ENCODE data around the gene PRPF31.
A peak's percentile ranks its signal among the peaks of the same experiment; 100 is the strongest.
"Not testable (repeated sequence)": the region's sequence is repeated elsewhere in the genome, so short reads cannot be mapped to it uniquely, and the experiment has no call there.

PRPF31 gene, protein sequence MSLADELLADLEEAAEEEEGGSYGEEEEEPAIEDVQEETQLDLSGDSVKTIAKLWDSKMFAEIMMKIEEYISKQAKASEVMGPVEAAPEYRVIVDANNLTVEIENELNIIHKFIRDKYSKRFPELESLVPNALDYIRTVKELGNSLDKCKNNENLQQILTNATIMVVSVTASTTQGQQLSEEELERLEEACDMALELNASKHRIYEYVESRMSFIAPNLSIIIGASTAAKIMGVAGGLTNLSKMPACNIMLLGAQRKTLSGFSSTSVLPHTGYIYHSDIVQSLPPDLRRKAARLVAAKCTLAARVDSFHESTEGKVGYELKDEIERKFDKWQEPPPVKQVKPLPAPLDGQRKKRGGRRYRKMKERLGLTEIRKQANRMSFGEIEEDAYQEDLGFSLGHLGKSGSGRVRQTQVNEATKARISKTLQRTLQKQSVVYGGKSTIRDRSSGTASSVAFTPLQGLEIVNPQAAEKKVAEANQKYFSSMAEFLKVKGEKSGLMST

DNA sequence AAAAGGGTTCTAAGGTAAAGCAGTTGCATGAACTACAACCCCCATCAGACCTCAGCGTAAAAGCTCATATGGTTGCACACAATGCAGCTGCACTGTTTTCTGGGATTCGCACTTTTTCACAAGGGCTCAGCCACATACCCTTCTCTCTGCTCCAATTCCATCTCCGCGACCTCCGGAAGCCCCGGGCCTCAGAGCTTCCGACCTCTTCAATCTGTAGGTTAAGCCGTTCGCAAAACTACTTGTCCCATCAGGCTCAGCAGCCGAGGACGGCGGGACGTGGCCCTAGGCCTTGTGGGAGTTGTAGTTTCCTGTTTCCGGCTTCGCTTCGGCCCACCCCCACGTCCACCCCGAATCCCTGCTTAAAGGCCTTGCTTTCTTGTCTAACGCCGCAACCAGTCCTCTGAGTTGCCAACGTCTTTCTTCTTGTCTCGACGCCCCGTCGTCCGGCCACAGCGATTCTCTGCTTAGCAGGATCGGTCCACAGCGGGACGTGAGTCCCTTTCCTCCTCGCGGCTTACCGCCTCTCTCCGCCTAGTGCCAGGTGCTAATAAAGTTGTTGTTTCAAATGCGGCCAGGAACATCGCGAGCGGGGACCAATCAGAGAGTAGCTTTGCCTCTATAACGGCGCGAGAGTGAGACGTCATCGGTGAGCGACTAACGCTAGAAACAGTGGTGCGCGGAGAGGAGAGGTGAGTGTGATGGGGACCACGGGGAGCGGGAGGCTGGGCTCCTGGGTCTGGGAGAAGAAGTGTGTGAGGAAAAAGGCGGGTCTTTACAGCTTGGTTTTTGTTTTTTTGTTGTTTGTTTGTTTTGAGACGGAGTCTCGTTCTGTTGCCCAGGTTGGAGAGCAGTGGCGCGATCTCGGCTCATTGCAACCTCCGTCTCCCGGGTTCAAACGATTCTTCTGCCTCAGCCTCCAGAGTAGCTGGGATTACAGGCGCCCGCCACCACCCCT lies at the start of gene PRPF31, which contains the start of gene TFPT:
TSS of gene PRPF31 (plus strand) at position 646 of the 955 bp plus-strand sequence. CDS start 2,525 bp downstream, outside the sequence.
TSS of gene TFPT (minus strand) at position 549 of the 955 bp plus-strand sequence. CDS start at position 161, 388 bp downstream.
- DNase-seq, result peak; percentile 97

DNA sequence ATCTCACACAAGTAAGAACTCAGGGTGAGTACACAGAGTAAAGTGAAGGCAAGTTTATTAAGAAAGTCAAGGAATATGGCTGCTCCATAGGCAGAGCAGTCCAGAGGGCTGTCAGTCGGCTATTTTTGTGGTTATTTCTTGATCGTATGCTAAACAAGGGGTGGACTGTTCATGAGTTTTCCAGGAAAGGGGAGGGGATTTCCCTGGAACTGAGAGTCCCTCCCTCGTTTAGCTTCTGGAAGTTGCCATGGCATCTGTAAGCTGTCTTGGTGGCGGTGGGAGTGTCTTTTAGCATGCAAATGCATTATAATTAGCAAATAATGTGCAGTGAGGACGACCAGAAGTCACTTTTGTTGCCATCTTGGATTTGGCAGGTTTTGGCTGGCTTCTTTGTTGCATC lies 46.1 kb upstream of the PRPF31 start:
- no peak for DNase-seq

DNA sequence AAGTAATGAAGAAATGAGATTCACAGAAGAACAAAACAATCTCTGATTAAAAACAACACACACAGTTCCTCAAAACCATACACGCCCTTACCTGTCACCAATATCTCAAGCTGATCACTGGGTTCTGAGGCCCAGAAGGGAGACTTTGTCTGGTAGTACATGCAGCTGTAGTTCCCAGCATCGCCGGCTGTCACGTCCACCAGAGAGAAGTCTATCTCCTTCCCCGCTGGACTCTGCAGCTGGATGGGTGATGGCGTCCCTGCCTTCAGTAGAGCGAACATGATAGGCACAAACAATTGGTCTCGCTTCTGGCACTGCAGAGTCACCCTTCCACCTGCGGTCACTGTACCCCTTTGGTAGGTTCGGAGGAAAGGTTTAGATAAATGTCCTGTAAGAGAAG lies 41.7 kb upstream of the PRPF31 start:
- DNase-seq, result no peak

DNA sequence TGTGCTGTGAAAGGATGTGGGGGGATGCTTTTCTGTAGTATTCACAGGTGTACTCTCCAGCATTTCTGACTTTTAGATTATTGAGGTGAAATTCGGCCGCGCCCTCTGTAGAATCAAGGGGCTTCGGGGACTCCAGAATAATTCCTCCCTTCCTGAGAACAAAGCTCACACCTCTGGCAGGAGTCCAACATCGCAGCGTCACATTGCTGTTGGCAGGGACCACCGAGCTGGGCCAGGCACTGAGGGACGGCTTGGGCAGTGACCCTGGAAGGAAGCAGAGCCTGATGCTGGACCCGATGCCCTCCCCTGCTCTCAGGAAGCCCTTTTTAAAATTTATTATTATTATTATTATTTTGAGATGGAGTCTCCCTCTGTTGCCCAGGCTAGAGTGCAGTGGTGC lies 40.7 kb upstream of the PRPF31 start:
- no peak for DNase-seq

DNA sequence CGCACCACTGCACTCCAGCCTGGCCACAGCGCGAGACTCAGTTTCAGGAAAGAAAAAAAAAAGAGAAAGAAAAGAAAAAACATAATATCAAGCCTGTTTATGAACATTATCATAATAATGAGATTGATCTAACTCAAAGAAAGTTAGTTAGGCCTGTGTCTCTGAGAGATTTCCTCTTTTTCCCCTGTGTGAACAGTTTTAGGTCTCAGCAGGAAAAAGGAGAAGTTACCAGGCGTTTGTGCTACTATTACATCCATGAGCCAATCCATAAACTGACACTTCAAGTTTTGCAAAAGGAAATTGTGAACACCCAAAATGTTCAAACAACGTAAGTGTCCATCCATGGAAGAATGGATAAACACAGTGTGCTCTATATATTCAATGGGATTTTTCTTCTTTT lies 38.2 kb upstream of the PRPF31 start:
- DNase-seq, result no peak

DNA sequence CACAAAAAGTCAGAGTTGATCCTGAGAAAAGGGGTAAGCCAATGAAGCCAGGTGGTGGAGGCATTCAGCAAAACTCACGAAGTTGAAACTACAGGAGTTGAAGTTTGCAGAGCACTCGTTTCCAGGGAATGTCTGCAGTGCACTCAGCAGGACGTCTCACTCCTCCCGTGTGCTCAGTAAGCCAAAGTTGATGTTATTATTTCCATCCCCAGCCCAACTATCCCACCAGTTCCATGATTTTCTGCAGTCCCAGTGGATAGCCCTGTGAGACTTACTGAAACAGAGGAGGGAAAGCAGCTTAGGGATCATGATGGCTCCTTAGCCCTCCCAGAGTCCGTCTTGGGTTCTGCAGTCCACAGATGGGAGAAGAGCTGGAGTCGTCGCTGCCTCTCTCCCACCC lies 34.5 kb upstream of the PRPF31 start, which contains the start of gene TARM1:
TSS of gene TARM1 (minus strand) at position 334 of the 400 bp plus-strand sequence. CDS start at position 309, 25 bp downstream.
- no peak for DNase-seq

DNA sequence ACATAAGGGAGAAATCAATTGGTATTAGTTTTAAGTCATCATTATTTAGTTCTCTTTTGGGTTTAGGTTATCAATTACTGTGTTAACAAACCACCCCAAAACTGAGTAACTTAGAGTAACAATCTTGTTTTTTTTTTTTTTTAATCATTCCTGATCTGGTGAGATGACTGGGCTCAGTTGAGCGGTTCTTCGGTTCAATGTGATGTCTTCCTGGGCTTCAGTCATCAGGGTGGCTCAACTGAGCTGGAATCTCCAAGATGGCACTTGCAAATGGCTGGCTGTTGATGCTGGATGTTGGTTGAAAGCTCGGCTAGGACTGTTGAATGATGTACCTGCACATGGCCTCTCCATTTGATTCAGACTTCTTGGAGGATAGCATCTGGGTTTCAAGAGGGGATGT lies 31.1 kb upstream of the PRPF31 start:
- no peak for DNase-seq

DNA sequence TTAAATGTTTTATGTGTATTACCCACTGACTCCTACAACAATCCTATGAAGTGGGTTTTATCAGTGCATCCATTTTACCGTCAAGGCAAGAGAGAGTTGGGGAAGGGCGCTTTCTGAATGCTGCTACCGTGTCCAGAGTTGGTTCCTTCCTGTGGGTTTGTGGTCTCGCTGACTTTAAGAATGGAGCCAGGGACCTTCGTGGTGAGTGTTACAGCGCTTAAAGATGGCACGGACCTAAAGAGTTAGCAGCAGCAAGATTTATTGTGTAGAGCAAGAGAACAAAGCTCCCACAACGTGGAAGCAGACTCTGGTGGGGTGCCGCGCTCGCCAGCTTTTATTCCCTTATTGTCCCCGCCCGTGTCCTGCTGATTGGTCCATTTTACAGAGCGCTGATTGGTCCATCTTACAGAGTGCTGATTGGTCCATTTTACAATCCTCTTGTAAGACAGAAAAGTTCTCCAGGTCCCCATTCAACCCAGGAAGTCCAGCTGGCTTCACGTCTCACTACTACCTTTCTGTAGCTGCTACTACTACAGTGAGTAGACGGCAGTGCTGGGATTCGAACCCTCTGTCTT lies 21.0 kb upstream of the PRPF31 start:
- DNase-seq, result no peak

DNA sequence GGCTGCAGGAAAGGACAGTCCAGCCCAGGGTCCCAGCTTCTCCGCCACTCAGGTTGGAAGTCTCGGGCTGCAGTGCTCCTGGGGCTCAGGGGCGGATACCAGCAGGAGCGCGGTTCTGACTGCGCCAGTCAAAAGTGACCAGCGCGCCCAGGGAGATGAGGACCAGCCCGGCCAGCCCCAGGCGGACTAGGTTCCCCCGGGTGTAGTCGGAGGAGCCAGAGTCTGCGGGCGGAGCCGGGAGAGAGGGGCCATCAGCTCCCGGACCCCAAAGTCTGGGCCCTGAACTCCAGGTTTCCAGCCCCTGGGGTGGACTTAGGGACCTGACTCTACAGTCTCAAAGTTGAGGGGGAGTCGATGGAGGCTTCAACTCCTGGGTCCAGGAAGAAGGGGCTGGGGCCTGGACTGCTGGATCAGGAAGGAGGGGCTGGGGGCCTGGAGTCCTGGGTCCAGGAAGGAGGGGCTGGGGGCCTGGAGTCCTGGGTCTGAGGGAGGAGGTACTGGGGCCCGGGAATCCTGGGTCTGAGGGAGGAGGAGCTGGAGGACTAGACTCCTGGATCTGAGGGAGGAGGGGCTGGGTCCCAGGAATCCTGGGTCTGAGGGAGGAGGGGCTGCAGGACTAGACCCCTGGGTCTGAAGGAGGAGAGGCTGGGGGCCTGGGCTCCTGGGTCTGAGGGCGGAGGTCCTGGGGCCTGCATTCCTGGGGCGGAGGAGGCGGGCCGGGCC lies 20.3 kb upstream of the PRPF31 start:
- no peak for DNase-seq

DNA sequence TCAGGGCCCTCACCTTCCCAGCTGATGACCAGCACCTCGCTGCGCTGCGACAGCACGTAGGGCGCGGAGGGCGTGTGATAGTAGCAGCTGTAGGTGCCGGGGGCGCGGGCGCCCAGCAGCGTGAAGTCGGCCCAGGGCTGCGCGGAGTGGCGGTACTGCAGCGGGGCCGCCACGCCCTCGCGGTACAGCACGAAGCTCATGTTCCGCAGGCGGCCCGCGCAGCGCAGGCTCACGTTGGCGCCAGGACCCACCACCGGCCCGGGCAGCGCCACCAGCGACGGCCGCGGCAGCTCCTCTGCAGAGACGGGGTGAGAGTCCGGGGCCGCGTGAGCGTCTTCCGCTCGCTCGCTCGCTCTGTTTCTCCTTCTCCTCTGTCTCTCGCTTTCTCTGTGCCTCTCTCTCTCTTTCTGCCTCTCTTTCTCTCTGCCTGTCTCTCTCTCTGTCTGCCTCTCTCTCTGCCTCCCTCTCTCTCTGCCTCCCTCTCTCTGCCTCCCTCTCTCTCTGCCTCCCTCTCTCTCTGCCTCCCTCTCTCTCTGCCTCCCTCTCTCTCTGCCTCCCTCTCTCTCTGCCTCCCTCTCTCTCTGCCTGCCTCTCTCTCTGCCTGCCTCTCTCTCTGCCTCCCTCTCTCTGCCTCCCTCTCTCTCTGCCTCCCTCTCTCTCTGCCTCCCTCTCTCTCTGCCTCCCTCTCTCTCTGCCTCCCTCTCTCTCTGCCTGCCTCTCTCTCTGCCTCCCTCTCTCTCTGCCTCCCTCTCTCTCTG lies 19.5 kb upstream of the PRPF31 start:
- not testable (repeated sequence) for DNase-seq

DNA sequence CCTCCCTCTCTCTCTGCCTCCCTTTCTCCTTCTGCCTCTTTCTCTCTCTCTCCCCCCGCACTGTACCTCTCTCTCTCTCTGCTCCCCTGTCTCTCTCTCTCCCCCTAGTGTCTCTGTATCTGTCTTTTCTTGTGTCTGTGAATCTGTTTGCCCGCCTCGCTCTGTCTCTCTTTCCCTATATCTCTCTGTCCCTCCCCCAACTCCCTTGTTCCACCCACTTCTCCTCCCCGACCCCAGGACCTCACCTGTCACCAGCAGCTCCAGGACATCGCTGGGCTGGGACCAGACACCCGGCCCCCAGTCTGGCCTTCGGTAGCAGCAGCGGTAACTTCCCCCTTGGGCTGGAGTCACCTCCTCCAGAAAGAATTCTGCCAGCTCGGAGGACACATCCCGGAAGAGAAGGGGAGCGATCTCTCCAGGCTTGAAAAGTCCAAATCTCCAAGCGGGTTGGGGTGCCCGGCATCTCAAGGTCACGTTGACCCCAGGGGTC lies 18.9 kb upstream of the PRPF31 start:
- DNase-seq, result no peak

DNA sequence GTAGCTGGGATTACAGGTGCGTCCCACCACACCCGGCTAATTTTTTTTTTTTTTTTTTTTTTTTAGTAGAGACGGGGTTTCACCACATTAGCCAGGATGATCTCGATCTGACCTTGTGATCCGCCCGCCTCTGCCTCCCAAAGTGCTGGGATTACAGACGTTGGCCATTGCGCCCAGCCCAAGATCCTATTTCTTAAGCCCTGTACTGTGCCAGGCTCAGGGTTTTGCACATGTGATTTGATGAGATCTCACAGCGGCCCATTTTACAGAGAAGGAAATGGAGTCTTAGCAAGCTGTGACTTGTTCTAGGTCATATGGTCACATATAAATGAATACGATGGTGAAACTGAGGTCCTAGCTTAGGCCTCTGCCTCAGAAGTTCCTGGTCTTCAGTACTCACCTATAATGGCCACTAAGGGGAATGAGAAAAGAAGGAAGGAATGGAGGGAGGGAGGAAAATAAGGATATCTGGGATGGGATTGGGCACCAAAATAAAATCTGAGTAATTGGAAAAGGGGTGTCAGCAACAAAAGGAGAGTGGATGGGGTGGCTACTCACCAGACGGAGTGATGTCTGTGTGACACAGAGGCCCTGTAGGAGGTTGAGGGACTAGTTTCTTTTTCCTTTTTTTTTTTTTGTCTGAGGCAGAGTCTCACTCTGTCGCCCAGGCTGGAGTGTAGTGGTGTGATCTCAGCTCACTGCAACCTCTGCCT lies 16.2 kb upstream of the PRPF31 start:
- no peak for DNase-seq

DNA sequence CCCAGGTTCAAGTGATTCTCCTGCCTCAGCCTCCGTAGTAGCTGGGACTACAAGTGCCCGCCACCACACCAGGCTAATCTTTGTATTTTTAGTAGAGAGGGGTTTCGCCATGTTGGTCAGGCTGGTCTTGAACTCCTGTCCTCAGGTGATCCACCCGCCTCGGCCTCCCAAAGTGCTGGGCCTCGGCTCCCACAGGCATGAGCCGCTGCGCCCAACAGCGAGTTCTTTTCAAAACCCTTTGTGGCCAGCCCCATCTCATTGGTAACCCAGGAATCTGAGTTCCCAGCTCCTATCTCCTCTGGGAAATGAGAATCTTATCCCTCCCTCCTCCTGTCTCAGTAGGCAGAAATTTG lies 15.7 kb upstream of the PRPF31 start:
- not testable (repeated sequence) for DNase-seq

DNA sequence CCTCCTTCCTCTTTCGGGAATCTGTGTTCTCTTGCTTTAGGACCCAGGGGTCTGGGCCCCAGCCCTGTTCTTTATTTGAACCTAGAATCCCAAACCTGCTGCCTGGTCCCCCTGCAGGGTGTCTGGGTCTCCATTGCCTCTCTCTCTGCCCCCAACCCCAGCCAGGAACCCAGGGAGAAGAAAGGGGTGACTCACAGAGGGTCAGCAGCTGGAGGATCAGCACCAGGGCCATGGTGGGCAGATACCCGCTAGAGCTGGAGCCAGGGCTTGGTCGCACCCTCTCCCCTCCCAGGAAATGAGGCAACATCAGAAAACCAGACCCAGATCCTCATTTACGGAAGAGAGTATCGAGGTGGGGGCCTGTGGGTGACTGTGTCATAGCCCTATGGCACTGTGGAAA lies 15.0 kb upstream of the PRPF31 start, which contains the start of gene OSCAR:
TSS of gene OSCAR (minus strand) at position 243 of the 400 bp plus-strand sequence. CDS start at position 232, 11 bp downstream.
- no peak for DNase-seq

DNA sequence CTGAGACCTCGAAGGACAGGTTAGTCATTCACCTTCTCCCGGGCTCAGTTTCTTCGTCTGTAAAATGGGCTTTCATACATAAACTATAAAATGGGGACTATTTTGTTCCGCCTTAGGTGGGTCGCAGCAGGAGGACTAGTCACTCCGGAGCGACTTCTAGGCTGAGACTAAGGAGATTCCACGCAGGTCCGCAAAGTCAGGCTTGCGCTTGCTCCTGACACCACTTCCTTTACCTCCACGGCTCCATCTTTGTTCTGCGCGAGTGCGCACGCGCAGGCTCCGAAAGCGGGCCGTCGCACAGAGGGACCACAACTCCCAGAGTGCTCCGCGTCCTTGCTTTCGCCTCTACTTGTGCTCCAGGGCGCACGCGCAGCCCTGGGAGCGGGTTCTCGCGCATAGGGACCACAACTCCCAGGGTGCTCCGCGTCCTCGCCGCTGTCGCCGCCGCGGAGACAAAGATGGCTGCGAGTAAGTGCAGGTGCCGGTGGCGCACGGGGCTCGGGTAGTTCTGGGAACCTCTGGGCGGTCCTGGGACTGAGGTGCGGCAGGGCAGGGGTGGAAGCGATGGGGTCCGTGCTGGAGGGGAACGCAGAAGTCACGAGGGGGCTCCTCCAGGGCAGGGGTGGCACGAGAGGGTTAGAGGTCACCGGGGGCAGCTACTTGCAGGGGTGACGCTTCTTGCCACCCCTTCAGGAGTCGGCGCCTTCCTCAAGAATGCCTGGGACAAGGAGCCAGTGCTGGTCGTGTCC lies 13.0 kb upstream of the PRPF31 start, which contains the start of gene NDUFA3:
TSS of gene NDUFA3 (plus strand) at position 435 of the 749 bp plus-strand sequence. CDS start at position 459, 24 bp downstream.
- peak; percentile 95 for DNase-seq

DNA sequence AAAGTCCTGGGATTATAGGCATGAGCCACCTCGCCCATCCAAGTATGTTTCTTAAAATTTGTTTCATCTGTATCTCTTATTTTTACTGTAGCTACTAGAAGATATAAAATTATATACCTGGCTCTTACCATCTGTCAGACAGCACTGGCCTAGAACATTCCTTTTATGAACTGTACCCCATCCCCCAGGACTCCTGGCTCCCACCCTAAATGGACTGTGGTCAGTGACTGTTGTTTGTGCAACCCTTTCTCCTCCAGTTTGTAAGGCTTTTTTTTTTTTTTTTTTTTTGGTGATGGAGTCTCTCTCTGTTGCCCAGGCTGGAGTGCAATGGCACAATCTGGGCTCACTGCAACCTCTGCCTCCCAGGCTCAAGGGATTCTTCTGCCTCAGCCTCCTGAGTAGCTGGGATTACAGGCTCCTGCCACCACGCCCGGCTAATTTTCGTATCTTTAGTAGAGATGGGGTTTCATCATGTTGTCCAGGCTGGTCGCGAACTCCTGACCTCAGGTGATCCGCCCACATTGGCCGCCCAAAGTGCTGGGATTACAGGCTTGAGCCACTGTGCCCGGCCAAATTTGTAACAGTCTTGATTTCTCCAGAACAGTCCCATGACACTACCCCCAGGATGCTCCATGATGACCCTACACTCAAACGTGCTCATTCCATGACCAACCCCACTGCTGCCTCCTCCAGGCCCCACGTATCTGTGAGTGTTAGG lies 10.4 kb upstream of the PRPF31 start:
- no peak for DNase-seq

DNA sequence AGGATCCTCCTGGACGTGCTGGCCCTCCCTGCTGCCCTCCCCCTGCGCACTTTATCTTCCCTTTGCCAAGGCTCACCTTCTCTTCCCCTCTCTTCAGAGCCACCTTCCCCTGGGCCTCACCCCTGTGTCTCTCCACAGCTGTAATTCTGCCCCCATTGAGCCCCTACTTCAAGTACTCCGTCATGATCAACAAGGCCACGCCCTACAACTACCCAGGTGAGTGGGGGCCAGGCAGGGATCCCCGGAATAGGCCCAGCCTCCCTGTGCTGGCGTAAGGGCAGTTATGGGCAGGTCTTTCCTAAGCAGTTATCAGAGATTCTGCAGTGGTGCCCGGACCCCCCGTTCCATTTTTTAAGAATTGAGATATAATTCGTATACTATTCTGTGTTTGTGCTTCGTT lies 9.8 kb upstream of the PRPF31 start:
- no peak for DNase-seq

DNA sequence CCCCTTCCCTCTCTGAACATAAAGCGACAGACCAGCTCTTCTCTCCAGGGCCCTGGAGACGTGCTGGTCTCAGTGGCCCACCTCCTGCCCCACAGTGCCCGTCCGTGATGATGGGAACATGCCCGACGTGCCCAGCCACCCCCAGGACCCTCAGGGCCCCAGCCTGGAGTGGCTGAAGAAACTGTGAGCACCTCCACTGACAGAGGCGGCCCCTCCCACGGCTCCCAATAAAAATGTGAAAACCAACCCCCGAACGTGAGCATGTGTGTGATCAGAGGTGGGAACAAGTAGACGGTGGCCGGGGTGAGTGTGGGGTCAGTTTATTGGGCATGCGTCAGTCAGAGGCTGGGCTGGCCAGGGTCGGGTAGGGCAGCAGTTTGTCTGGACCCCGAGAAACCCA lies 8.8 kb upstream of the PRPF31 start:
- DNase-seq, result no peak
